Fibroblast of mammary gland (primary cell): ENCODE measurements around the gene MTERF2.
A peak's percentile ranks its signal among the peaks of the same experiment; 100 is the strongest.
"Not testable (repeated sequence)": the region's sequence is repeated elsewhere in the genome, so short reads cannot be mapped to it uniquely, and the experiment has no call there.

Experiments
- DNase-seq: peaks from one replicate; pipeline ENCODE4 v3.0.0-alpha.2; 2010; ENCODE audit warnings: low read depth
- H3K4me3 ChIP-seq: 2 replicates; pipeline ENCODE4 v1.5.1; 2011; ENCODE audit warnings: low read depth, mild to moderate bottlenecking, low read length, moderate library complexity; ENCODE audit not compliant: control insufficient read depth
- CTCF ChIP-seq: conservative IDR thresholded peaks from 2 replicates; pipeline ENCODE4 v1.5.1; 2011; ENCODE audit warnings: low read depth, low read length, inconsistent platforms; ENCODE audit not compliant: control insufficient read depth, insufficient read depth

Gene MTERF2

GRCh38 chr12:107012736-107013425 is 25.9 kb upstream of the MTERF2 start:
- H3K4me3 ChIP-seq: no peak overlapping the region
- DNase-seq: no peak
- TF ChIP-seq CTCF: no peak

- no peak for TF ChIP-seq CTCF
- no peak overlapping the region for H3K4me3 ChIP-seq
- DNase-seq: no peak
Observed at GRCh38 chr12:107011519-107011918, 24.6 kb upstream of the MTERF2 start.

- no peak for DNase-seq
- no peak for TF ChIP-seq CTCF
Observed at GRCh38 chr12:107007411-107007810, 20.5 kb upstream of the MTERF2 start.

GRCh38 chr12:107002665-107003064 is 15.7 kb upstream of the MTERF2 start:
- peak; percentile 35 for DNase-seq
- H3K4me3 ChIP-seq: not testable (repeated sequence)

More at GRCh38 chr12:107007411-107007810, 20.5 kb upstream of the MTERF2 start:
- no peak overlapping the region for H3K4me3 ChIP-seq

GRCh38 chr12:106999446-106999845 is 12.5 kb upstream of the MTERF2 start:
- DNase-seq: peak; percentile 86
- TF ChIP-seq CTCF: no peak
- no peak overlapping the region for H3K4me3 ChIP-seq

- H3K4me3 ChIP-seq: no peak overlapping the region
- no peak for DNase-seq
- no peak for TF ChIP-seq CTCF
Observed at GRCh38 chr12:106997916-106998315, 11.0 kb upstream of the MTERF2 start.

GRCh38 chr12:106996102-106996501 is 9.2 kb upstream of the MTERF2 start:
- DNase-seq, H3K4me3 ChIP-seq: not testable (repeated sequence)
